ENCODE data around the gene COX14.
"Not testable (repeated sequence)": the region's sequence is repeated elsewhere in the genome, so short reads cannot be mapped to it uniquely, and the experiment has no call there.

The COX14 gene

DNA sequence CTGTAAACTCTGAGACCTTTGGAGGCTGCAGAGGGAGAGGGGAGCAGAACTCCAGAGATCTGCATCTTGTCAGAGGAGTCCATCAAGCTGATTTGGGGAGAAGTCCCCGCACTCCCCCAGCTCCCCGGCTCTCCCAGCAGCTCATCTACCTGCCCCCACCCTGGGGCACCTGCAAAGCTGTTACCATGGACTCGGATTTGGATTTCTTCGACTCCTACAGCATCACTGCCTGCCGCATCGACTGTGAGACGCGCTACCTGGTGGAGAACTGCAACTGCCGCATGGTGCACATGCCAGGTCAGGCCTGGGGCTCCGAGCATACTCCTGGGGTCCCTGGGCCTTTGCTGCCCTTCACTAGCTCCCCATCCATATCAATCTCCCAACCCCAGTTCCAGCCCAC lies 33.8 kb upstream of the COX14 start:
- H3K4me1 Mint-ChIP-seq, result peaks cover 3% of the 10 kb centered on the region
- ATAC-seq (ENCODE audit: low read depth) (no peak), DNase-seq (ENCODE audit: low spot score in 2 of 2) (no peak)
- no peaks in the 10 kb centered on the region for H3K9me3 Mint-ChIP-seq
- H3K4me3 Mint-ChIP-seq, result no peak overlapping the region
- no peaks in the 10 kb centered on the region for H3K36me3 Mint-ChIP-seq
- H3K27me3 Mint-ChIP-seq, result peaks cover 3% of the 10 kb centered on the region
- no peak overlapping the region for H3K27ac Mint-ChIP-seq

DNA sequence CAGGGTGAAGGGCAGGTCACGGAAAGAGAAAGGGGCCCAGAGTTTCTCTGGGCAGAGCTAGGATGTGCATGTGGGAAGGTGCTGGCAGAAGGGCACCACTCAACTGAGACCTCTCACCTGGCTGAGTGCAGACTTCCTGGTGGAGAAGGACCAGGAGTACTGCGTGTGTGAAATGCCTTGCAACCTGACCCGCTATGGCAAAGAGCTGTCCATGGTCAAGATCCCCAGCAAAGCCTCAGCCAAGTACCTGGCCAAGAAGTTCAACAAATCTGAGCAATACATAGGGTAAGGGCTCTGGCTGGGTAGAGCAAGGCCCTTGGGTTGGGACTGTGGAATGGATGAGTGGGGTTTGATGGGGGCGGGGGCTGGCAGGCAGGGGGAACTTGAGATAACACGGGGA lies 32.3 kb upstream of the COX14 start:
- DNase-seq (ENCODE audit: low spot score in 2 of 2) (no peak), ATAC-seq (ENCODE audit: low read depth) (no peak)
- H3K9me3 Mint-ChIP-seq, result no peaks in the 10 kb centered on the region
- H3K27me3 Mint-ChIP-seq, result peaks cover 2% of the 10 kb centered on the region
- no peak overlapping the region for H3K27ac Mint-ChIP-seq
- H3K36me3 Mint-ChIP-seq, result no peaks in the 10 kb centered on the region
- peak overlapping the region; percentile 54 for H3K4me3 Mint-ChIP-seq
- H3K4me1 Mint-ChIP-seq, result peaks cover 6% of the 10 kb centered on the region

DNA sequence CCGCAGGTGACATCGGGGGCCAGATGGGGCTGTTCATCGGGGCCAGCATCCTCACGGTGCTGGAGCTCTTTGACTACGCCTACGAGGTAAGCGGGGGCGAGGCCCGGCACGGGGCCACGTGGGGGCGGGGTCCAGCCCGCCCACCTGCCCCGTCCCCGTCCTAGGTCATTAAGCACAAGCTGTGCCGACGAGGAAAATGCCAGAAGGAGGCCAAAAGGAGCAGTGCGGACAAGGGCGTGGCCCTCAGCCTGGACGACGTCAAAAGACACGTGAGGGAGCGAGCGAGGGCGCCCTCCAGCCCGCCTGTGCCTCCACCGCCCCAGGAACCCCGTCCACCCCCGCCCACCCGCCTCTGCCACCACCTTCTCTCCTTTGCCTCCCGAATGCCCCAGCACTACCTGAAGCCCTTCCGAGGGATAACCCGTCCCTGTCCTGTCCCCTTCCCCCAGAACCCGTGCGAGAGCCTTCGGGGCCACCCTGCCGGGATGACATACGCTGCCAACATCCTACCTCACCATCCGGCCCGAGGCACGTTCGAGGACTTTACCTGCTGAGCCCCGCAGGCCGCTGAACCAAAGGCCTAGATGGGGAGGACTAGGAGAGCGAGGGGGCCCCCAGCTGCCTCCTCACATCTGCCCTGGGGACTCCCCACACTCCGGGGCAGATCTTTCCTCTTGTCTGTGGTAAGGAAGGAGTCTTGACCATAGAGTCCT lies 30.8 kb upstream of the COX14 start:
- no peaks in the 10 kb centered on the region for H3K9me3 Mint-ChIP-seq
- DNase-seq (ENCODE audit: low spot score in 2 of 2) (no peak), ATAC-seq (ENCODE audit: low read depth) (no peak)
- no peak overlapping the region for H3K27ac Mint-ChIP-seq
- peaks cover 10% of the 10 kb centered on the region for H3K4me1 Mint-ChIP-seq
- H3K36me3 Mint-ChIP-seq, result no peaks in the 10 kb centered on the region
- H3K27me3 Mint-ChIP-seq, result peaks cover 2% of the 10 kb centered on the region
- peak overlapping the region; percentile 60 for H3K4me3 Mint-ChIP-seq

DNA sequence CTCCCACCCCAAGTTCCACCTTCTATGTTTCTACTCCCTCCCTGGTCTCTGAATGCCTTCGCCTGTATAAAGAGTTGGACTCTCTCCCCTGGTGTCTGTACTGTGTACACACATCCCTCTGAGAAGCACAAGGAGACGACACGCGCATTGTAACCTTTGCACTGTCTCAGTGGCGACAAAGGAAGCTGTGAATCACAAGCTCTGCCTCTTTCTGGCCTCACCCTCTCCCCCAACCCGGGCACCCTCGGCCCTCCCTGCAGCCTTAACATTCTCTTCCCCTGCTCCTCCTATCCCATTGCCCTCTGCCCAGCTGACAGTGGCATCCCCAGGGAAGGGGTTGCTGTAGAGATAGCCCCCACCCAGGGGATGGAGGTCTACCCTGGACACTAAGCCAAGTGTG lies 29.4 kb upstream of the COX14 start:
- H3K27ac Mint-ChIP-seq, result no peak overlapping the region
- H3K4me1 Mint-ChIP-seq, result peaks cover 10% of the 10 kb centered on the region
- H3K9me3 Mint-ChIP-seq, result no peaks in the 10 kb centered on the region
- H3K4me3 Mint-ChIP-seq, result no peak overlapping the region
- H3K36me3 Mint-ChIP-seq, result peaks cover 4% of the 10 kb centered on the region
- no peak for ATAC-seq (ENCODE audit: low read depth)
- H3K27me3 Mint-ChIP-seq, result peaks cover 2% of the 10 kb centered on the region
- no peak for DNase-seq (ENCODE audit: low spot score in 2 of 2)

DNA sequence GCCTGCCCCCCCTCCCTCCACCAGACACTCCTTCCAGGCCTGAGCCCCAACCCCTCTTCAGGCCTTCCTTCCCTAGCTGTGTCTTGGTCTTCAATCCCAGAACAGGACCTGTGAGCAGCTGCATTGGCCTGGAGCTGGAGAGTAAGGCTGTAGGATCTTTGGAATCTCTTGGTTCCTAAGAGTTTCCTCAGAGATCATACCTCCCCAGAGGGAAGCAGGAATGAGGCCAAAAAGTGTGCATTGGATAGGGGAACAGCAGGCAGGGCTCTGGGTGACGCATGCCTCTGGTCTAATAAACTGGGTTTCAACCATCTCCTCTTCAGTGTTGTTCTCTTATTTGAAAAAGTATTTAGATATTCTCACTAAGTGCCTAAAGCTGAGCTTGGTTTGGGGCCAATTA lies 28.7 kb upstream of the COX14 start:
- DNase-seq (ENCODE audit: low spot score in 2 of 2) (no peak), ATAC-seq (ENCODE audit: low read depth) (no peak)
- Mint-ChIP-seq H3K4me3 (peak overlapping the region; percentile 85), H3K27me3 (peaks cover 2% of the 10 kb centered on the region), H3K27ac (peak overlapping the region; percentile 81), H3K9me3 (no peaks in the 10 kb centered on the region), H3K36me3 (peaks cover 4% of the 10 kb centered on the region), H3K4me1 (peaks cover 15% of the 10 kb centered on the region)

DNA sequence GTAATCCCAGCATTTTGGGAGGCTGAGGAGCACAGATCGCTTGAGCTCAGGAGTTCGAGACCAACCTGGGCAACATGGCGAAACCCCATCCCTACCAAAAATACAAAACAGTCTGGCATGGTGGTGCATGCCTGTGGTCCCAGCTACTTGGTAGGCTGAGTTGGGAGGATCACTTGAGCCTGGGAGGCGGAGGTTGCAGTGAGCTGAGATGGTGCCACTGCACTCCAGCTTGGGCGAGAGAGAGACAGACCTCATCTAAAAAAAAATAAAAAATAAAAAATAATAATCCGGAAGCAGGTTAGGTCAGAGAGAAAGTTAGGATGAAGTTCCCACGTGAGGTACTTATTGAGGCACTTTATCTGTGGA lies 27.6 kb upstream of the COX14 start:
- H3K9me3 Mint-ChIP-seq; H3K36me3 Mint-ChIP-seq; ATAC-seq (ENCODE audit: low read depth); H3K27me3 Mint-ChIP-seq; DNase-seq (ENCODE audit: low spot score in 2 of 2): not testable (repeated sequence)
- peak overlapping the region; percentile 95 for H3K27ac Mint-ChIP-seq
- peaks cover 21% of the 10 kb centered on the region for H3K4me1 Mint-ChIP-seq
- H3K4me3 Mint-ChIP-seq, result peak overlapping the region; percentile 94

DNA sequence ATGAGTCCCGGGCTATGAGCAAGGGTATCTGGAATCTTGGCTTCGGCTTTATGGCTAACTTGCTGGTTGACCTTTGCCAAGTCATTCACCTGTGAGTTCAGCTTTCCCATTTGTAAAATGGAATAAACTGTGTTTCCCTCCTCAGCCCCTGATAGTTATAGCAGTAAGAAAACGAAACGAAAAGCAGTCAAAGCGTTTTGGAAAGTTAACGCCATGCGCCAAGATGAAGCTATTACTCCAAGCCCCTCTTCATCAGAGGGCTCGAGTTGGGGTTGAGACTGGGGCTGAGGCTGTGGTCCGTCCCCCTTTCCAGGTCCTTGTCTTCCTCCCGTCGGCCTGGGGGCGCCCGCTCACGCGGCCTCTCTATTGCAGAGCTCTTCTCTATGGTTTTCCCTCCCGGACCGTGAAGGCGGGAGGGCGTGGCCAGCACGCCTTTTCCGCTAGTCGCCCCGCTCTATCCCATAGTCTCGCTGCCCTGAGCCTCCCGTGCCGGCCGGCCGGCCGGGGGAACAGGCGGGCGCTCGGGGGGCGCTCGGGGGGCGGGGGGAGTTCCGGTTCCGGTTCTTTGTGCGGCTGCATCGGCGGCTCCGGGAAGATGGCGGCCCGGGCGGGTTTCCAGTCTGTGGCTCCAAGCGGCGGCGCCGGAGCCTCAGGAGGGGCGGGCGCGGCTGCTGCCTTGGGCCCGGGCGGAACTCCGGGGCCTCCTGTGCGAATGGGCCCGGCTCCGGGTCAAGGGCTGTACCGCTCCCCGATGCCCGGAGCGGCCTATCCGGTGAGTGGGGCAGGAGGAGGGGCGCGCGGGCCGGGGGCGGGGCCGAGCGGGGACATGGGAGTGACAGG lies 27.0 kb upstream of the COX14 start, which contains the start of gene SMARCD1:
TSS of gene SMARCD1 (plus strand) at position 568 of the 840 bp plus-strand sequence. CDS start at position 596, 28 bp downstream.
- peak within 1 kb of the TSS; percentile 95 for H3K27ac Mint-ChIP-seq
- peak within 1 kb of the TSS; percentile 94 for H3K4me3 Mint-ChIP-seq
- H3K27me3 Mint-ChIP-seq, result no peaks in the 10 kb centered on the region
- ATAC-seq (ENCODE audit: low read depth) (peak; percentile 87), DNase-seq (ENCODE audit: low spot score in 2 of 2) (peak; percentile 69 to 70)
- H3K36me3 Mint-ChIP-seq, result peaks cover 8% of the 10 kb centered on the region
- peaks cover 21% of the 10 kb centered on the region for H3K4me1 Mint-ChIP-seq
- no peaks in the 10 kb centered on the region for H3K9me3 Mint-ChIP-seq

DNA sequence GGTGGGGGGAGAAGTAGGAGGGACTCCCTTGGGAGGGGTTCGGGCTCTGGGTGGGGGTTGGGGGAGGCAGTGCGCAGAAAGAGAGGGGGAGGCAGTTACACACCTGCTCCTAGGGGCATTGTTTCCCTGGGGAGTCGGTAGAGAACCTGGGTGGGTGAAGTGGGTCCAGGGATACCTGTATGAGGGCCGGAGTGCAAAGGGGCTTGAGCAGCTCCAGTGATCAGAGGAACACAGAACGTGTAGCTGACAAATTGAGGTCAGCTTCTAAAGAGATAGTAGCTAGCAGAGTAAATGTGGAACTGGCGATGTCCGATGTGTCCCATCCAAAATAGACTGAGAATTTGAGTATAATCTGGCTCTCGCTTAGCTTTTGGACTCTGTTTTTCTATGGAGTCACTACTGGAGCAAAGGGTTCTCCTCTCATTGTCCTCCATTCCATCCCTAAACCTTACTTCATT lies 26.4 kb upstream of the COX14 start:
- Mint-ChIP-seq H3K4me3 (peak overlapping the region; percentile 94), H3K27me3 (no peaks in the 10 kb centered on the region), H3K27ac (peak overlapping the region; percentile 95), H3K36me3 (peaks cover 12% of the 10 kb centered on the region), H3K4me1 (peaks cover 21% of the 10 kb centered on the region), H3K9me3 (no peaks in the 10 kb centered on the region)
- DNase-seq (ENCODE audit: low spot score in 2 of 2), result peak in 1 of 2 donors; percentile 21
- ATAC-seq (ENCODE audit: low read depth), result peak; percentile 18

DNA sequence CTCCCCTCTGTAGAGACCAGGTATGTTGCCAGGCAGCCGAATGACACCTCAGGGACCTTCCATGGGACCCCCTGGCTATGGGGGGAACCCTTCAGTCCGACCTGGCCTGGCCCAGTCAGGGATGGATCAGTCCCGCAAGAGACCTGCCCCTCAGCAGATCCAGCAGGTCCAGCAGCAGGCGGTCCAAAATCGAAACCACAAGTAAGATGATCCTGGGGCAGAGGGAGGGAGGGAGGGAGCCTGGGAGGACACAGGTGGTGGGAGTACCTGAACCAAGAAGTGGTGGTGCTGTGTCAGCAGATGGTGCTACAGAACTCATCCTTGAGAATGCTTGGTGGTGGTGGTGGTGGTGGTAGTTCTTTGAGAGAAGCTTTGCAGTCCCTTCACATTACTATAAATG lies 25.9 kb upstream of the COX14 start:
- Mint-ChIP-seq H3K36me3 (peaks cover 15% of the 10 kb centered on the region), H3K27ac (peak overlapping the region; percentile 95), H3K9me3 (no peaks in the 10 kb centered on the region), H3K4me3 (peak overlapping the region; percentile 94), H3K4me1 (peaks cover 21% of the 10 kb centered on the region), H3K27me3 (no peaks in the 10 kb centered on the region)
- DNase-seq (ENCODE audit: low spot score in 2 of 2) (no peak), ATAC-seq (ENCODE audit: low read depth) (no peak)

DNA sequence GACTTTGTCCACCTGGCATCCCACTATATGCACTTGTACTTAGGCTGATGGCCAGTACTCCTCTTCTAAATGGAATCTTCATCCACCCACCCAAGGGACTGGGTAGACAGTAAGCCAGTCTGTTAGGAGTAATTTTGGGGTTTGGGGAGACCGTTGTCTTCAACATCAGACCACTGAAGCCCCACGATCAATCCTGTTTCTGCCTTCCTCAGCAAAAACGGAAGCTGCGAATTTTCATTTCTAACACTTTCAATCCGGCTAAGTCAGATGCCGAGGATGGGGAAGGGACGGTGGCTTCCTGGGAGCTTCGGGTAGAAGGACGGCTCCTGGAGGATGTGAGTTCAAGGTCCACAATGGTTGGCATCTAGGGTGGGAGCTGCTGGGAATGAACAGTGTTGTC lies 24.9 kb upstream of the COX14 start:
- Mint-ChIP-seq H3K27ac (no peak overlapping the region), H3K4me1 (peaks cover 21% of the 10 kb centered on the region), H3K9me3 (no peaks in the 10 kb centered on the region), H3K27me3 (no peaks in the 10 kb centered on the region), H3K36me3 (peaks cover 19% of the 10 kb centered on the region), H3K4me3 (no peak overlapping the region)
- ATAC-seq (ENCODE audit: low read depth) (no peak), DNase-seq (ENCODE audit: low spot score in 2 of 2) (no peak)

DNA sequence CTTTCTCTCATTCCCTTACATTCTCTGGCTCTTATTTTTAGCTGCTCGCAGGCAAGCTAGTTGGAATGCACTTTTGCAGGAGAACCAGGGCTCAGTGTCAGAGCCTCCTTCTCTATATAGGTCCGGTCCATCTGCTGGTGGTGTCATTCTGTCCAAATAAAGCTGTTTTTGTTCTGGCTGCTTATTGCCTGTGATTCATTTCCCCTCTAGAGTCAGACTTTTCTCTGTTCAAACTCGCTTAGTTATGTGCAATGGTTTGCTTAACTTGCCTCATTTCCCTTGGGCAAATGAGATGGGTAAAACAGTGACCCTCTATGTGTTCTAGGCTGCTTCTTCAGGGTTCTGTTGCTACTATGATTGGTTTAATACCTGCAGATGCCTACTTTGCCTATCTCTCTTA lies 24.0 kb upstream of the COX14 start:
- Mint-ChIP-seq H3K9me3 (no peaks in the 10 kb centered on the region), H3K27ac (no peak overlapping the region), H3K4me3 (no peak overlapping the region), H3K27me3 (no peaks in the 10 kb centered on the region), H3K36me3 (peaks cover 21% of the 10 kb centered on the region), H3K4me1 (peaks cover 21% of the 10 kb centered on the region)
- ATAC-seq (ENCODE audit: low read depth), result no peak
- DNase-seq (ENCODE audit: low spot score in 2 of 2), result no peak

DNA sequence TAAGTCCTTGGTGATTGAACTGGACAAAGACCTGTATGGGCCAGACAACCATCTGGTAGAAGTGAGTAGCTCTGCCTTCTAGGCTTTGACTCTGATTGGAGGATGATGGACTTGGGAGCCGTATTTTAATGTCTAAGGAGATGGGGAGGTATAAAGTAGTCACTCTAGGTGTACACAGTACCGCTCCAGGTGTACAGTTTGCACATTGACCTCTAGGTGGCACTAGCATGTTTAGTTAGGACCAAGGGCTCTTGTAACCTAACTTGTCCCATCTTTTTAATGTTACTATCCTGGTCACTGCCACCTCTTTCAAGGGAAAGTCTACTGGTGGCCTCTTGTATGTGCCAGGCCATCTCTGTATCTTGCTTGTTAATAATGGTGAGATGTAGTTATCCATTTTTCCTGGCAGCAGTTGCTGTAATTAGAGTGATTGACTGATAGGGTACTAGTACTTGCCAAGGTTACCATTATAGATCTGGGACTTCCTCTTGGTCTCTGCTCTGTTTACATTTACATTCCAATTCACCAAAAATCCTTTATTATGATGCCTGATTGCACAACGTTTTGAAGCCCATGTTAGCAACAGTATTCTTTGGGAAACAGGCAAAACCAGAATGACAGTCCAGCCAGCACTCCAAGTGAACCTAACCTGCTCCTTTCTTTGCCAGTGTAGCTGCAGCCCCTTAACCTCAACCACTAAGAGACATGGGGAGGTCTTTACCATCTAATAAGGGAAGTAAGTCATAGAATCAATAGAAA lies 23.3 kb upstream of the COX14 start:
- Mint-ChIP-seq H3K4me3 (no peak overlapping the region), H3K27ac (peak overlapping the region; percentile 22), H3K4me1 (peaks cover 18% of the 10 kb centered on the region), H3K27me3 (no peaks in the 10 kb centered on the region), H3K9me3 (no peaks in the 10 kb centered on the region), H3K36me3 (peaks cover 21% of the 10 kb centered on the region)
- ATAC-seq (ENCODE audit: low read depth) (peak; percentile 24), DNase-seq (ENCODE audit: low spot score in 2 of 2) (peak; percentile 53 to 54)

DNA sequence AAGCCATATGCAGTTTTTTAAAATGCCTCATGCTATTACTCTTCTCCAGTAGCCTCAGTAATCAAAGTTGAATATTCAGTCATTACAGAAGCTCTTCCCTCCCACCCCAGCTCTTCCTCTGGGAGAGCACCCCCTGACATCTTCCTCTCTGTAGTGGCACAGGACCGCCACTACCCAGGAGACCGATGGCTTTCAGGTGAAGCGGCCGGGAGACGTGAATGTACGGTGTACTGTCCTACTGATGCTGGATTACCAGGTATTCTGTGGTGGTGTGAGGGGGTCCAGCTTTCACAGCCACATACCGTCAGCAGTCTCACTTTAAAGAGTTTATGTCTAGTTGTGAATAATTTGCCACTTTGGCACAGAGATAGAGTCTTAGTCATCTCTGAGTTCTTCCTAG lies 22.3 kb upstream of the COX14 start:
- Mint-ChIP-seq H3K4me1 (peaks cover 18% of the 10 kb centered on the region), H3K36me3 (peaks cover 22% of the 10 kb centered on the region), H3K9me3 (no peaks in the 10 kb centered on the region), H3K4me3 (no peak overlapping the region), H3K27ac (no peak overlapping the region), H3K27me3 (no peaks in the 10 kb centered on the region)
- ATAC-seq (ENCODE audit: low read depth), result no peak
- no peak for DNase-seq (ENCODE audit: low spot score in 2 of 2)

DNA sequence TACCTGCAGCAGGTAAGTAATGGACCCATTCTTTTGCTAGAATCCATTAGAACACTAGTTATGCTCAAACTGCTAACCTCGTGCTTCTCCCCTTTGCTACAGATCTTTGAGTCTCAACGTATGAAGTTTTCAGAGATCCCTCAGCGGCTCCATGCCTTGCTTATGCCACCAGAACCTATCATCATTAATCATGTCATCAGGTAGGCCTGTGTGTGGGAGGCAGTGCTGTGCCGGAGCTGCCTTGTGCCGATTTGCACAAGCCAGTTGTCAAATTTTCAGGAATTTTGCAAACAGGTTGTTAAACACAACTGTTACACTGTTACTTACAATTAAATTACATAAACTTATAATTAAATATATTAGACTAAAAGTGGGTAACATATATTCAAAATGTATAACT lies 21.6 kb upstream of the COX14 start:
- H3K36me3 Mint-ChIP-seq, result peaks cover 26% of the 10 kb centered on the region
- H3K27ac Mint-ChIP-seq, result no peak overlapping the region
- no peak for ATAC-seq (ENCODE audit: low read depth)

More for the DNA sequence above, 21.6 kb upstream of the COX14 start:
- H3K4me3 Mint-ChIP-seq, result no peak overlapping the region
- DNase-seq (ENCODE audit: low spot score in 2 of 2), result no peak
- no peaks in the 10 kb centered on the region for H3K9me3 Mint-ChIP-seq
- H3K4me1 Mint-ChIP-seq, result peaks cover 18% of the 10 kb centered on the region
- H3K27me3 Mint-ChIP-seq, result no peaks in the 10 kb centered on the region

Data from memory B cell (primary cell).